Natural killer cell (primary cell): Measurements from ENCODE around the gene TAF6. TPM values are rescaled to one million over a fixed set of nuclear protein-coding genes. Genes with fewer than 3 reads are reported as not detected.

ENCODE experiments used
- ATAC-seq, 3 donors: fragments of 150-1000 bp in 2 of 3; fragments of 200-7000 bp in 1 of 3; cut with Tn5 transposase; 1 replicate in 1 of 3; 2 replicates in 2 of 3; pipeline ENCODE4 v1.10.0; 2021; ENCODE audit warnings: mild to moderate bottlenecking in 2 of 3, moderate library complexity in 2 of 3
- DNase-seq, 2 donors: peaks; one replicate each; pipeline versions ENCODE4 v3.0.0 to v3.0.0-alpha.2; 2013 to 2021; ENCODE audit warnings: mixed read lengths in 1 of 2
- H3K27ac ChIP-seq: one replicate; pipeline ENCODE4 v1.5.1; 2013; ENCODE audit warnings: mild to moderate bottlenecking, low read length
- H3K27me3 ChIP-seq: one replicate; pipeline ENCODE4 v1.6.1; 2013; ENCODE audit warnings: low read length; ENCODE audit not compliant: control insufficient read depth, insufficient read depth
- H3K36me3 ChIP-seq: one replicate; pipeline ENCODE4 v1.6.1; 2013; ENCODE audit warnings: low read length; ENCODE audit not compliant: control insufficient read depth, insufficient read depth
- H3K4me1 ChIP-seq: one replicate; pipeline ENCODE4 v1.6.1; 2013; ENCODE audit warnings: low read length; ENCODE audit not compliant: control insufficient read depth, insufficient read depth
- H3K4me3 ChIP-seq: one replicate; pipeline ENCODE4 v1.5.1; 2013; ENCODE audit warnings: low read length
- H3K9me3 ChIP-seq: one replicate; pipeline ENCODE4 v1.6.1; 2013; ENCODE audit warnings: low read length; ENCODE audit not compliant: control insufficient read depth, insufficient read depth
- H3K27ac Mint-ChIP-seq, 2 donors: one replicate each; pipeline ENCODE4 v1.8.0; 2022; ENCODE audit warnings: mild to moderate bottlenecking in 2 of 2, mixed read lengths in 2 of 2, moderate library complexity in 1 of 2
- H3K27me3 Mint-ChIP-seq, 2 donors: one replicate each; pipeline ENCODE4 v1.8.0; 2022; ENCODE audit warnings: low read depth in 2 of 2, mixed read lengths in 2 of 2
- H3K36me3 Mint-ChIP-seq: one replicate; pipeline ENCODE4 v1.8.0; 2022; ENCODE audit warnings: mixed read lengths
- H3K4me1 Mint-ChIP-seq, 2 donors: one replicate each; pipeline ENCODE4 v1.8.0; 2022; ENCODE audit warnings: mixed read lengths in 2 of 2
- H3K4me3 Mint-ChIP-seq: one replicate; pipeline ENCODE4 v1.8.0; 2022; ENCODE audit warnings: mild to moderate bottlenecking, moderate library complexity, mixed read lengths
- H3K9me3 Mint-ChIP-seq, 2 donors: one replicate each; pipeline ENCODE4 v1.8.0; 2022; ENCODE audit warnings: mixed read lengths in 2 of 2
- CTCF ChIP-seq: fragments of 200-600 bp; IDR thresholded peaks from one replicate; pipeline ENCODE4 v1.8.0; 2022; ENCODE audit warnings: antibody characterized with exemption
- WGBS: methylation state at CpG from one replicate; pipeline ENCODE4 v1.1.7; 2013; ENCODE audit warnings: missing lambda C conversion rate; ENCODE audit not compliant: insufficient coverage; 5-methylcytosine and 5-hydroxymethylcytosine counted together
- intact Hi-C: fragments of 100-400 bp; cut with micrococcal nuclease; formaldehyde crosslinking; loops from one replicate; pipeline ENCODE4 v1.14.2; 2022
- total RNA-seq, 4 donors: library from RNA; stranded (reverse); fragments of 120-200 nt in 1 of 4; gene quantifications; one replicate each; pipeline versions ENCODE4 v1.2.3 to v1.2.4, GENCODE V29; 2013 to 2022

TAF6 gene
- total RNA-seq, 3 donors from 2014 or later (not counting 1 experiment from before 2014, with no cell fraction given) = 42.2 to 56.8 (median 47.9) TPM

GRCh38 chr7:100093925-100094486 lies 25.2 kb downstream of the TAF6 start:
- no peak for TF ChIP-seq CTCF
- Histone ChIP-seq H3K4me3 (no peak overlapping the region), H3K27ac (no peak overlapping the region), H3K9me3 (no peaks in the 10 kb centered on the region), H3K27me3 (no peaks in the 10 kb centered on the region), H3K4me1 (peaks cover 8% of the 10 kb centered on the region), H3K36me3 (peaks cover 78% of the 10 kb centered on the region)
- Mint-ChIP-seq H3K27ac (no peak overlapping the region), H3K9me3 (no peaks in the 10 kb centered on the region), H3K4me3 (no peak overlapping the region), H3K36me3 (peaks cover 27% of the 10 kb centered on the region), H3K27me3 (no peaks in the 10 kb centered on the region), H3K4me1 (peaks cover 25 to 40% of the 10 kb centered on the region in 2 donors)
- ATAC-seq (no peak), DNase-seq (no peak)
- intact Hi-C loops = no loop called here
- 94% methylated on average over 16 of the region's 16 CpGs for WGBS

GRCh38 chr7:100093498-100093897 lies 25.7 kb downstream of the TAF6 start:
- ATAC-seq (no peak), DNase-seq (no peak)
- Histone ChIP-seq H3K27ac (no peak overlapping the region), H3K4me3 (no peak overlapping the region), H3K4me1 (peaks cover 8% of the 10 kb centered on the region), H3K9me3 (no peaks in the 10 kb centered on the region), H3K36me3 (peaks cover 73% of the 10 kb centered on the region), H3K27me3 (no peaks in the 10 kb centered on the region)
- intact Hi-C loops = no loop called here
- peaks cover 22% of the 10 kb centered on the region for H3K36me3 Mint-ChIP-seq
- no peaks in the 10 kb centered on the region for H3K27me3 Mint-ChIP-seq
- H3K27ac Mint-ChIP-seq = no peak overlapping the region
- no peaks in the 10 kb centered on the region for H3K9me3 Mint-ChIP-seq
- 93% methylated on average over 12 of the region's 13 CpGs for WGBS
- no peak overlapping the region for H3K4me3 Mint-ChIP-seq
- H3K4me1 Mint-ChIP-seq = peaks cover 20 to 38% of the 10 kb centered on the region in 2 donors
- TF ChIP-seq CTCF = no peak

- Mint-ChIP-seq H3K4me1 (peaks cover 15 to 37% of the 10 kb centered on the region in 2 donors), H3K27ac (peak overlapping the region in 1 of 2 donors; percentile 79), H3K4me3 (no peak overlapping the region), H3K9me3 (no peaks in the 10 kb centered on the region), H3K36me3 (peaks cover 18% of the 10 kb centered on the region), H3K27me3 (no peaks in the 10 kb centered on the region)
- DNase-seq = no peak
- Histone ChIP-seq H3K27me3 (no peaks in the 10 kb centered on the region), H3K27ac (no peak overlapping the region), H3K9me3 (no peaks in the 10 kb centered on the region), H3K36me3 (peaks cover 68% of the 10 kb centered on the region), H3K4me3 (no peak overlapping the region), H3K4me1 (peaks cover 12% of the 10 kb centered on the region)
- intact Hi-C loops = no loop called here
- WGBS = 92% methylated on average over 7 of the region's 8 CpGs
- no peak for TF ChIP-seq CTCF
- ATAC-seq = no peak
Measured at GRCh38 chr7:100093054-100093453, 26.1 kb downstream of the TAF6 start.
